ENCODE results near the gene COG7.
"Not testable (repeated sequence)": the region's sequence is repeated elsewhere in the genome, so short reads cannot be mapped to it uniquely, and the experiment has no call there.

Gene COG7

GRCh38 chr16:23409522-23409921 is 43.5 kb downstream of the COG7 start:
- DNase-seq (ENCODE audit: low spot score), result no peak

- DNase-seq (ENCODE audit: low spot score), result no peak
These were observed 44.1 kb downstream of the COG7 start for GRCh38 chr16:23408823-23409298.

GRCh38 chr16:23408242-23408822 is 44.7 kb downstream of the COG7 start:
- no peak for DNase-seq (ENCODE audit: low spot score)

- no peak for DNase-seq (ENCODE audit: low spot score)
These were observed 45.4 kb downstream of the COG7 start for GRCh38 chr16:23407436-23408127.

- DNase-seq (ENCODE audit: low spot score), result no peak
These were observed 46.3 kb downstream of the COG7 start for GRCh38 chr16:23406546-23407240.

- no peak for DNase-seq (ENCODE audit: low spot score)
These were observed 47.0 kb downstream of the COG7 start for GRCh38 chr16:23406024-23406423.

GRCh38 chr16:23403547-23403946 is 49.4 kb downstream of the COG7 start:
- no peak for DNase-seq (ENCODE audit: low spot score)

- DNase-seq (ENCODE audit: low spot score), result no peak
These were observed 50.9 kb downstream of the COG7 start for GRCh38 chr16:23402100-23402499.

- no peak for DNase-seq (ENCODE audit: low spot score)
These were observed 51.9 kb downstream of the COG7 start for GRCh38 chr16:23401139-23401538.

- not testable (repeated sequence) for DNase-seq (ENCODE audit: low spot score)
These were observed 52.5 kb downstream of the COG7 start for GRCh38 chr16:23400447-23400846.

GRCh38 chr16:23398987-23399805 is 53.8 kb downstream of the COG7 start:
- DNase-seq (ENCODE audit: low spot score), result no peak

GRCh38 chr16:23397464-23397863 is 55.5 kb downstream of the COG7 start:
- DNase-seq (ENCODE audit: low spot score), result no peak

GRCh38 chr16:23395732-23396131 is 57.3 kb downstream of the COG7 start:
- no peak for DNase-seq (ENCODE audit: low spot score)

- DNase-seq (ENCODE audit: low spot score), result no peak
These were observed 58.7 kb downstream of the COG7 start for GRCh38 chr16:23394141-23394831.

GRCh38 chr16:23392223-23392600 is 60.8 kb downstream of the COG7 start:
- DNase-seq (ENCODE audit: low spot score), result no peak

- no peak for DNase-seq (ENCODE audit: low spot score)
These were observed 61.4 kb downstream of the COG7 start for GRCh38 chr16:23391381-23392222.

- DNase-seq (ENCODE audit: low spot score), result not testable (repeated sequence)
These were observed 63.1 kb downstream of the COG7 start for GRCh38 chr16:23389936-23390335.

GRCh38 chr16:23389201-23389600 is 63.8 kb downstream of the COG7 start:
- no peak for DNase-seq (ENCODE audit: low spot score)

GRCh38 chr16:23388786-23389185 is 64.2 kb downstream of the COG7 start:
- DNase-seq (ENCODE audit: low spot score), result no peak

GRCh38 chr16:23387666-23388065 is 65.3 kb downstream of the COG7 start:
- no peak for DNase-seq (ENCODE audit: low spot score)

- DNase-seq (ENCODE audit: low spot score), result no peak
These were observed 67.5 kb downstream of the COG7 start for GRCh38 chr16:23385441-23385840.
